ENCODE measurements around the gene LMOD1.

Gene LMOD1

GRCh38 chr1:201891451-201892045 is 54.8 kb downstream of the LMOD1 start:
- DNase-seq (ENCODE audit: low read depth): no peak

GRCh38 chr1:201890806-201891450 is 55.4 kb downstream of the LMOD1 start:
- no peak for DNase-seq (ENCODE audit: low read depth)

- DNase-seq (ENCODE audit: low read depth): no peak
Observed at GRCh38 chr1:201890223-201890622, 56.1 kb downstream of the LMOD1 start.

- no peak for DNase-seq (ENCODE audit: low read depth)
Observed at GRCh38 chr1:201889090-201889968, 57.0 kb downstream of the LMOD1 start.

GRCh38 chr1:201888282-201889089 is 57.9 kb downstream of the LMOD1 start, which contains the start of gene SHISA4:
TSS of gene SHISA4 (plus strand) at chr1:201888898. CDS start at chr1:201888995, 97 bp downstream.
- peak; percentile 45 for DNase-seq (ENCODE audit: low read depth)

- no peak for DNase-seq (ENCODE audit: low read depth)
Observed at GRCh38 chr1:201887116-201887866, 59.1 kb downstream of the LMOD1 start.

GRCh38 chr1:201886103-201886885 is 60.1 kb downstream of the LMOD1 start:
- DNase-seq (ENCODE audit: low read depth): no peak

- DNase-seq (ENCODE audit: low read depth): no peak
Observed at GRCh38 chr1:201885531-201886075, 60.7 kb downstream of the LMOD1 start.

- no peak for DNase-seq (ENCODE audit: low read depth)
Observed at GRCh38 chr1:201884425-201884824, 61.9 kb downstream of the LMOD1 start.

GRCh38 chr1:201883786-201884185 is 62.6 kb downstream of the LMOD1 start:
- DNase-seq (ENCODE audit: low read depth): peak; percentile 70

- DNase-seq (ENCODE audit: low read depth): no peak
Observed at GRCh38 chr1:201883266-201883665, 63.1 kb downstream of the LMOD1 start.

- peak; percentile 65 for DNase-seq (ENCODE audit: low read depth)
Observed at GRCh38 chr1:201882665-201883132, 63.6 kb downstream of the LMOD1 start.

GRCh38 chr1:201881617-201882016 is 64.7 kb downstream of the LMOD1 start:
- no peak for DNase-seq (ENCODE audit: low read depth)

- DNase-seq (ENCODE audit: low read depth): no peak
Observed at GRCh38 chr1:201880928-201881571, 65.3 kb downstream of the LMOD1 start.

GRCh38 chr1:201877877-201878401 is 68.4 kb downstream of the LMOD1 start:
- DNase-seq (ENCODE audit: low read depth): no peak

- no peak for DNase-seq (ENCODE audit: low read depth)
Observed at GRCh38 chr1:201876148-201876818, 70.1 kb downstream of the LMOD1 start.

GRCh38 chr1:201874672-201875071 is 71.7 kb downstream of the LMOD1 start:
- DNase-seq (ENCODE audit: low read depth): no peak

- DNase-seq (ENCODE audit: low read depth): no peak
Observed at GRCh38 chr1:201870397-201870796, 76.0 kb downstream of the LMOD1 start.

- no peak for DNase-seq (ENCODE audit: low read depth)
Observed at GRCh38 chr1:201861448-201861847, 84.9 kb downstream of the LMOD1 start.
